Cardiac muscle cell (in vitro differentiated cells and primary cell): ENCODE results near the gene CTNND1. TPM values are rescaled to one million over a fixed set of nuclear protein-coding genes. Genes with fewer than 3 reads are reported as not detected.

ENCODE experiments used
- DNase-seq, 2 donors: peaks; one replicate each; pipeline versions ENCODE4 v3.0.0 to v3.0.0-alpha.2; 2010 to 2017; ENCODE audit warnings: low read depth in 1 of 2, low spot score in 1 of 2
- H3K27ac ChIP-seq: fragments of 200-600 bp; sonication (generic); 2 replicates; pipeline ENCODE4 v1.5.1; 2016
- H3K27me3 ChIP-seq: fragments of 200-600 bp; sonication (generic); 2 replicates; pipeline ENCODE4 v1.6.0; 2016; ENCODE audit warnings: control low read depth
- H3K36me3 ChIP-seq: fragments of 200-600 bp; sonication (generic); 2 replicates; pipeline ENCODE4 v1.5.1; 2016; ENCODE audit warnings: control low read depth
- H3K4me1 ChIP-seq: fragments of 200-600 bp; sonication (generic); 2 replicates; pipeline ENCODE4 v1.8.1; 2017; ENCODE audit warnings: low read depth, mild to moderate bottlenecking, mixed run types
- H3K4me3 ChIP-seq: fragments of 200-600 bp; sonication (generic); 2 replicates; pipeline ENCODE4 v1.5.1; 2016; ENCODE audit warnings: mild to moderate bottlenecking
- H3K9me3 ChIP-seq: fragments of 200-600 bp; sonication (generic); 2 replicates; pipeline ENCODE4 v1.5.1; 2017; ENCODE audit warnings: low read depth, mild to moderate bottlenecking, control low read depth
- polyA plus RNA-seq: library from polyadenylated mRNA; unstranded; fragments of >200 nt; fragmentation: Nextera tagmentation; extraction: Ambion mirVana; gene quantifications from 2 replicates; pipeline ENCODE4 v1.2.1, GENCODE V29; 2016
- total RNA-seq: library from RNA; depleted of rRNA; stranded (reverse); fragments of >200 nt; gene quantifications from 2 replicates; pipeline ENCODE4 v1.2.3, GENCODE V29; 2016
- TF ChIP-seq, protein P1 (sequence below): IDR thresholded peaks from 2 replicates; pipeline ENCODE4 v1.5.1; 2012; ENCODE audit warnings: low read depth, mild to moderate bottlenecking, low read length

Gene CTNND1
- total and polyA plus RNA-seq, 2 experiments from 2014 or later = 95.4 to 125 TPM

DNA sequence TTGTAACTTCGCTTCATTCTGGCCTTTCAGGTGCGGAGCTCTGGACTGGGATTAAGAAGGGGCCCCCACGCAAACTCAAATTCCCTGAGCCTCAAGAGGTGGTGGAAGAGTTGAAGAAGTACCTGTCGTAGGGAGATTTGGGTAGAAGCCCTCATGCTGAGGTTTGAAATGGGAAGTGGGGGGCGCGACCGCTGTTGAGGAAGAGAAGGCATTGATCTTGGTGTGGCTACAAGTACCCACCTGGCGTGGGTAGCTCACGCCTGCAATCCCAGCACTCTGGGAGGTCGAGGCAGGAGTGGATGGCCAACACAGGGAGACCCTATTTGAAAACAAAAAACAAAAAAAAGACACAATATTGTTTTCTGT, 19.5 kb upstream of the CTNND1 start:
- Histone ChIP-seq H3K9me3 (no peaks in the 10 kb centered on the region), H3K36me3 (peaks cover 22% of the 10 kb centered on the region), H3K4me3 (peak overlapping the region; percentile 88), H3K27me3 (no peaks in the 10 kb centered on the region), H3K27ac (peak overlapping the region; percentile 99), H3K4me1 (peaks cover 9% of the 10 kb centered on the region)
- no peak for DNase-seq
- TF ChIP-seq, protein P1, sequence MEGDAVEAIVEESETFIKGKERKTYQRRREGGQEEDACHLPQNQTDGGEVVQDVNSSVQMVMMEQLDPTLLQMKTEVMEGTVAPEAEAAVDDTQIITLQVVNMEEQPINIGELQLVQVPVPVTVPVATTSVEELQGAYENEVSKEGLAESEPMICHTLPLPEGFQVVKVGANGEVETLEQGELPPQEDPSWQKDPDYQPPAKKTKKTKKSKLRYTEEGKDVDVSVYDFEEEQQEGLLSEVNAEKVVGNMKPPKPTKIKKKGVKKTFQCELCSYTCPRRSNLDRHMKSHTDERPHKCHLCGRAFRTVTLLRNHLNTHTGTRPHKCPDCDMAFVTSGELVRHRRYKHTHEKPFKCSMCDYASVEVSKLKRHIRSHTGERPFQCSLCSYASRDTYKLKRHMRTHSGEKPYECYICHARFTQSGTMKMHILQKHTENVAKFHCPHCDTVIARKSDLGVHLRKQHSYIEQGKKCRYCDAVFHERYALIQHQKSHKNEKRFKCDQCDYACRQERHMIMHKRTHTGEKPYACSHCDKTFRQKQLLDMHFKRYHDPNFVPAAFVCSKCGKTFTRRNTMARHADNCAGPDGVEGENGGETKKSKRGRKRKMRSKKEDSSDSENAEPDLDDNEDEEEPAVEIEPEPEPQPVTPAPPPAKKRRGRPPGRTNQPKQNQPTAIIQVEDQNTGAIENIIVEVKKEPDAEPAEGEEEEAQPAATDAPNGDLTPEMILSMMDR = no peak

DNA sequence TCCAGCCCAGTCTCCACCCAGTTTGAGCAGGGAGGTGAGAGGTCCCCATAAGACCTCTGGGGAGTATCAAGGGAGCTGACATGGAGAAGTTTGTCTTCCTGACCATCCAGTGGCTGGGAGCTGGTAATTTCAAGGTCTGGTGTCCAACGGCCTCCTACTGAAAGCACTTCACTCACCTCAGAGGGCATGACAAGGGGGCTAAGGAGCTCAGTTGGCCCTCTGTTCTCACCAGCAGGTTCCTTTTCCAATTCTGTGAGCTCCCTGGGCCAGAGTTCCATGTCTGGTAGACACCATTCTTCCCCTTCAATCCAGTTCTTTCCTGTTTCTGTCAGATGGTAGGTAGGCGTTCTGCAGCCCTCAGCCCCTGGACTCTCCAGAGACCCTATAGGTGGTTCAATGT, 17.2 kb upstream of the CTNND1 start:
- no peak for DNase-seq
- Histone ChIP-seq H3K9me3 (no peaks in the 10 kb centered on the region), H3K27me3 (no peaks in the 10 kb centered on the region), H3K27ac (peak overlapping the region; percentile 50), H3K4me1 (peaks cover 9% of the 10 kb centered on the region), H3K4me3 (no peak overlapping the region), H3K36me3 (peaks cover 26% of the 10 kb centered on the region)
- TF ChIP-seq, protein P1 = no peak

DNA sequence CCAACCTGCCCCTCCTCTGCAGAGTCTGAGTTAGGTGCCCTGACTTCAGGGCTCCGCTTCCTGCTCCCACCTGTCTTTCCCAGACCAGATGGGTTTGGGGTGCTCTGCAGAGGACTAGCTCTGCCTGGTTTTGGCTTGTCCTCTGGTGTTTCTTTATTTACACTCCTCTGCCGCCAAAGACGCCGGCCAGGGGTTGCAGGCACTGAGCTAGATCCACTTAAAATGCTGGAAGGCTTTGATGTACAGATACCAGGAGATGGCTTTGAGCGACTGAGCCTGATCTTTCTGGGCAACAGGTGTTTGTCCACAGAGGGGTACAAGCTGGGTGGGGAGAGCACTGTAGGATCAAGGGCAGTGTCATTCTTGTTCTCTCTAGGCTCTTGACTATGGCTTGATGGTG, 16.4 kb upstream of the CTNND1 start:
- no peak for DNase-seq
- Histone ChIP-seq H3K4me1 (peaks cover 9% of the 10 kb centered on the region), H3K4me3 (no peak overlapping the region), H3K36me3 (peaks cover 26% of the 10 kb centered on the region), H3K27ac (peak overlapping the region; percentile 50), H3K27me3 (no peaks in the 10 kb centered on the region), H3K9me3 (no peaks in the 10 kb centered on the region)
- TF ChIP-seq, protein P1 = no peak

DNA sequence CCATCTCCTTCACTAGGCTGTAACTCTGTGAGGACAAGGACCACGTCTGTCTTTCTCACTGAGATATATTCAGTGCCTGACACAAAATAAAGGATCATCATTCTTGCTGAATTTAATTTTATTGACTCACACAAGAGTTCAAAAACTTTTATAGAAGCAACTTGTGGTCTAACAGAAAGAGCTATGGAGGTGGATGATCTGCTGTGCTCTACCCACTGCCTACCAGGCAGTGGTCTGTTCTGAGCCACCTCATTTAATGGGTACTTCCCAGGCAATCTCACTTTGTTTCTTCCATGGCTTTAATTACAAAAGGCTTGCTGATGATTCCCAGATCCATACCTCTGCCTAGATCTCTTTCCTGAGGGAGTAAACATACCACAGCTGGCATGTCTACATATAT, 14.7 kb upstream of the CTNND1 start:
- Histone ChIP-seq H3K36me3 (peaks cover 26% of the 10 kb centered on the region), H3K9me3 (no peaks in the 10 kb centered on the region), H3K4me1 (peaks cover 4% of the 10 kb centered on the region), H3K27ac (no peak overlapping the region), H3K4me3 (no peak overlapping the region), H3K27me3 (no peaks in the 10 kb centered on the region)
- DNase-seq = no peak
- TF ChIP-seq, protein P1 = no peak

DNA sequence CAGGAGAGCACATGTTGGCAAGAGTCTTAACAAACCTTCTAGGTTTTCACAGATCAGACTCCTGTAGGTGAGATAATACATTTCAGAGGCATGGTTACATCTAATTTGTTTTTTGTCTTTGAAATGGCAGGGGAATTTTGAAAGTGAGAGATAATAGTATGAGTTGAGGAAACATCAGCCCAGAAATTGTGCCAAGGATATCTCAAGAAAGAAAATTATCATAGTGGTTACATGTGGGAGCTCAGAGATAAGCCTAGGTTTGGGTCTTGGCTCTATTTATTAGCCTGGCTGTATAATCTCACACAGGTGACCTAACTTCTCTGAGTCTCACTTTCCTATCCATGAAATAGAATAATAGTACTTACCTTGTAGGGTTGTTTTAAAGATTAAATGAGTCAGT, 10.4 kb upstream of the CTNND1 start:
- no peaks in the 10 kb centered on the region for H3K27me3 ChIP-seq
- no peaks in the 10 kb centered on the region for H3K4me1 ChIP-seq
- TF ChIP-seq, protein P1 = no peak
- peaks cover 7% of the 10 kb centered on the region for H3K36me3 ChIP-seq
- no peaks in the 10 kb centered on the region for H3K9me3 ChIP-seq
- DNase-seq = no peak
- H3K4me3 ChIP-seq = no peak overlapping the region
- H3K27ac ChIP-seq = no peak overlapping the region
